RWPE2 (cell line): ENCODE data around the gene MS4A8.

Source experiments
- ATAC-seq: fragments of 200-7000 bp; cut with Tn5 transposase; 3 replicates; pipeline ENCODE4 v1.9.1; 2021; ENCODE audit warnings: low read depth
- DNase-seq: peaks from one replicate; pipeline ENCODE4 v3.0.0-alpha.2; 2020; ENCODE audit warnings: low spot score
- H3K27ac ChIP-seq: fragments of 450-650 bp; 2 replicates; pipeline ENCODE4 v1.5.1; 2017; ENCODE audit warnings: mild to moderate bottlenecking; ENCODE audit not compliant: poor library complexity, severe bottlenecking
- H3K27me3 ChIP-seq: fragments of 250-450 bp; sonication (Bioruptor Pico); 2 replicates; pipeline ENCODE4 v1.5.1; 2021; ENCODE audit warnings: mild to moderate bottlenecking, moderate library complexity; ENCODE audit not compliant: insufficient read depth, poor library complexity, severe bottlenecking
- H3K36me3 ChIP-seq: fragments of 250-450 bp; sonication (Bioruptor Pico); 2 replicates; pipeline ENCODE4 v1.5.1; 2020; ENCODE audit warnings: low read depth, mild to moderate bottlenecking, moderate library complexity
- H3K4me1 ChIP-seq: fragments of 250-450 bp; sonication (Bioruptor Pico); 2 replicates; pipeline ENCODE4 v1.5.1; 2021; ENCODE audit warnings: mild to moderate bottlenecking, moderate library complexity; ENCODE audit not compliant: insufficient read depth, poor library complexity, severe bottlenecking
- H3K4me3 ChIP-seq: fragments of 250-450 bp; sonication (Bioruptor Pico); 2 replicates; pipeline ENCODE4 v1.5.1; 2021; ENCODE audit warnings: mild to moderate bottlenecking, moderate library complexity; ENCODE audit not compliant: severe bottlenecking
- H3K9me3 ChIP-seq: fragments of 250-450 bp; sonication (Bioruptor Pico); 2 replicates; pipeline ENCODE4 v1.5.1; 2021; ENCODE audit warnings: mild to moderate bottlenecking, moderate library complexity; ENCODE audit not compliant: severe bottlenecking
- CTCF ChIP-seq: fragments of 450-650 bp; IDR thresholded peaks from one replicate; pipeline ENCODE4 v1.5.1; 2017; ENCODE audit warnings: mild to moderate bottlenecking, moderate library complexity; ENCODE audit not compliant: poor library complexity, severe bottlenecking

The MS4A8 gene

GRCh38 chr11:60700689-60701468 lies 1.5 kb downstream of the MS4A8 start:
- Histone ChIP-seq H3K36me3 (no peaks in the 10 kb centered on the region), H3K27ac (no peak overlapping the region), H3K9me3 (no peaks in the 10 kb centered on the region), H3K4me1 (no peaks in the 10 kb centered on the region), H3K27me3 (no peaks in the 10 kb centered on the region), H3K4me3 (no peak overlapping the region)
- ATAC-seq (peak; percentile 76; the same call in 2 of the 3 replicates), DNase-seq (no peak)
- TF ChIP-seq CTCF = peak; percentile 56

GRCh38 chr11:60701469-60701818 lies 2.0 kb downstream of the MS4A8 start:
- H3K27ac ChIP-seq = no peak overlapping the region
- ATAC-seq (no peak), DNase-seq (no peak)
- peak; percentile 31 for TF ChIP-seq CTCF
- H3K27me3 ChIP-seq = no peaks in the 10 kb centered on the region
- H3K36me3 ChIP-seq = no peaks in the 10 kb centered on the region
- no peak overlapping the region for H3K4me3 ChIP-seq
- no peaks in the 10 kb centered on the region for H3K9me3 ChIP-seq
- H3K4me1 ChIP-seq = no peaks in the 10 kb centered on the region

GRCh38 chr11:60703374-60703773 lies 4.0 kb downstream of the MS4A8 start:
- Histone ChIP-seq H3K9me3 (no peaks in the 10 kb centered on the region), H3K36me3 (no peaks in the 10 kb centered on the region), H3K4me1 (no peaks in the 10 kb centered on the region), H3K4me3 (no peak overlapping the region), H3K27ac (no peak overlapping the region), H3K27me3 (no peaks in the 10 kb centered on the region)
- TF ChIP-seq CTCF = no peak
- no peak for ATAC-seq
- no peak for DNase-seq

- no peak for TF ChIP-seq CTCF
- no peaks in the 10 kb centered on the region for H3K36me3 ChIP-seq
- peaks cover 2% of the 10 kb centered on the region for H3K27me3 ChIP-seq
- no peaks in the 10 kb centered on the region for H3K4me1 ChIP-seq
- DNase-seq (no peak), ATAC-seq (no peak)
- no peaks in the 10 kb centered on the region for H3K9me3 ChIP-seq
- no peak overlapping the region for H3K4me3 ChIP-seq
- H3K27ac ChIP-seq = no peak overlapping the region
These were observed 6.5 kb downstream of the MS4A8 start for GRCh38 chr11:60705895-60706294.

GRCh38 chr11:60706931-60707330 lies 7.5 kb downstream of the MS4A8 start:
- DNase-seq = no peak
- Histone ChIP-seq H3K27me3 (peaks cover 6% of the 10 kb centered on the region), H3K4me1 (no peaks in the 10 kb centered on the region), H3K27ac (no peak overlapping the region), H3K36me3 (no peaks in the 10 kb centered on the region), H3K9me3 (no peaks in the 10 kb centered on the region), H3K4me3 (no peak overlapping the region)
- no peak for ATAC-seq
- no peak for TF ChIP-seq CTCF
